GM21717 (cell line): ENCODE measurements around the gene CSNK1A1.

ENCODE experiments used
- ATAC-seq: cut with Tn5 transposase; IDR thresholded peaks from one replicate; pipeline ENCODE4 v1.9.1; 2021; ENCODE audit warnings: mild to moderate bottlenecking, moderate library complexity; ENCODE audit not compliant: unreplicated experiment

Gene CSNK1A1

DNA sequence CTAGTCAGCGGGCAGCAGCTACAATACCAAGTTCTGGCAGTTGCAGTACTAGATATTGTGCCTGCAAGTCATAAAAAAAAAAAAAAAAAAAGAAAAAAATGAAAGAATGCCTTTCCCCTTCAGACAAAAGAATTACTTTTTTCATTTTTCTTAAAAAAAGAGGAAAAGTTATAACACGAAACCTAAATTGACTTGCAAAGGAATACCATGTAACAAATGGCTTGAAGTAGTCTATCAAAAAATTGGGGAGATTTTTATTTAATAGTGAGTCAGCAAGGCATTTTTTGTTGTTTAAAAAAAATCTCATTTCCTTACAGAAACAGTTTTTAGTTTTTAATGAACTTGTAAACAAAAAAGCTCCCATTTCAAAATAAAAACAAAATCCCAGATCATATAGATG is 55.6 kb downstream of the CSNK1A1 start:
- no peak for ATAC-seq

DNA sequence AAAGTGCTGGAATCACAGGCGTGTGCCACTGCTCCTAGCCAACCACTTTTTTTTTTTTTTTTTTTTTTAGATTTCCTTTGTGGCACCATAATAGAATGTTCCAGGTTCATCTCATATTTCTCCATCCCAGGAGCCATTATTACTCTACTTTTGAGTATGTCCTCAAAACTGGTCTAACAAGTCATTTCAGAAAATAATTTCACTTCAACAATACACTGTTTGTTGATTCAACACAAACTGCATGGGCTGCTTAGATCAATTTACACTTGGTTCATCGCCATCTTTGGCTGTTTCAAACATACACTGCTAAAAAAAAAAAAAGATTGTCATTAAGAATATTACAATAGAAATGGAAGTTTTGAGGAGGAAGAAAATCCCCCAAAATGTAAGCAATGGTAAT is 57.9 kb downstream of the CSNK1A1 start:
- ATAC-seq = no peak

DNA sequence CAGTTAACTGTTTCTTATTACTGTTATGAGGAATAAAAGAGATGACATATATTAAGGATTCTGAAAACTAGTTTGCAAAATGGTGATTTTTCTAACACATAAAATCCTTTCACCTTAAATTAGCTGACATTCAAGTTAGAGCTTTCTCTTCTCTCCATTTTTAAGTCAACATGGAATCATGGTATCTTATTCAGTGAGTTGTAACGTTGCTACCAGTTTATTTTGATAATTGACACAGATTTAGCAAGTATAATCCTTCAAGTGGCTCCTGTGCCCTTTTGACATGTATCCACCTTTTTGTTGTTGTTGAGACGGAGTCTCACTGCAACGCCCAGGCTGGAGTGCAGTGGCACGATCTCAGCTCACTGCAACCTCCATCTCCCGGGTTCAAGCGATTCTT is 58.5 kb downstream of the CSNK1A1 start:
- ATAC-seq = no peak

DNA sequence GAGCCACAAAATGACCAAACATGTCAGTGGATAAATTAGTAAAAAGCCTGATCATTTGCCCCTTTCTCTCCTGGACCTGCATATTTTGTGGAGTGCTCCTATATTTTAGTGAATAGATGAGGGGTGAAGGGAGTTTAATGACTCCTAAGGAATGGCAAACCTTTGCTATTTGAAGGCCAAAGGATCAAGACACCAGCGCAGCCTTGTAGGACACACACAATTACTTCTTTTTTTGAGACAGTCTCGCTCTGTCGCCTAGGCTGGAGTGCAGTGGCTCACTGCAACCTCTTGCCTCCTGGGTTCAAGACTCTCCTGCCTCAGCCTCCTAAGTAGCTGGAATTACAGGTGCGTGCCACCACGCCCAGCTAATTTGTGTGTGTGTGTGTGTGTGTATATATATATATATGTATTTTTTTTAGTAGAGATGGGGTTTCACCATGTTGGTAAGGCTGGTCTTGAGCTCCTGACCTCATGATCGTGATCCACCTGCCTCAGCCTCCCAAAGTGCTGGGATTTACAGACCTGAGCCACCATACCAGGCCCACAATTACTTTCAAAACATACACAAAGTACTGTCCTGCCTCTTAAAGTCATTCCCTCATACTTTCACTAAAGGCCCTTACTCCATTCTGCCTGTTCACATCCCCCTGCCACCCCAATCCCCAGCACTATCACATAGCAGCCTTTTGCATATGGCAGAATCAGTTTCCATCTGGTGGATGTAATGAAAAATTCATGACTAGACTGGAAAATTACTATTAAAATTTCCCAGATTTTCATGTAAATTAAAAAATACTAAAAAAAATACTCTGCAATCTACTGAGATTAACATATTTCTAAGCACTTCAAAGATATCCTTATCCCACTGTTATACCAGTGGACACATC is 60.4 kb downstream of the CSNK1A1 start:
- no peak for ATAC-seq

DNA sequence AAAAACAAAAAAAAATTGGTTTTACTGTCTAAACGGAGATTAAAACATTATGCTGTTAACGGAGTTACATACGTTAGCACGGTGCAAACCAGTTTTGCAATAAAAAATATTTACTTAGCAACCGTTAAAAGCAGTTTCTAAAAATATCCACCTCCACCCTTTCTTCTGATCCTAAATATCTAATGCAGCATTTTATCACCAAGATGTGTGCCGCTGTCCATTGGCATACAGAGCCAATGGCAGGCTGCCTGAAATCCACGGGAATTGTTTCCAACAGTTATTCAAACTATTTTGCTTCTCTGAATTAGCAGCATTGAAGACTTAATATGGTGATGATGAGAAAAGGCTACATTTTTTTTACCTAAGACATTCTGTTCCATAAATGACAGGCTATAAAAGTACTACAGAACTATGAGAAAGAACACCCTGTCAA is 61.6 kb downstream of the CSNK1A1 start:
- ATAC-seq = no peak

DNA sequence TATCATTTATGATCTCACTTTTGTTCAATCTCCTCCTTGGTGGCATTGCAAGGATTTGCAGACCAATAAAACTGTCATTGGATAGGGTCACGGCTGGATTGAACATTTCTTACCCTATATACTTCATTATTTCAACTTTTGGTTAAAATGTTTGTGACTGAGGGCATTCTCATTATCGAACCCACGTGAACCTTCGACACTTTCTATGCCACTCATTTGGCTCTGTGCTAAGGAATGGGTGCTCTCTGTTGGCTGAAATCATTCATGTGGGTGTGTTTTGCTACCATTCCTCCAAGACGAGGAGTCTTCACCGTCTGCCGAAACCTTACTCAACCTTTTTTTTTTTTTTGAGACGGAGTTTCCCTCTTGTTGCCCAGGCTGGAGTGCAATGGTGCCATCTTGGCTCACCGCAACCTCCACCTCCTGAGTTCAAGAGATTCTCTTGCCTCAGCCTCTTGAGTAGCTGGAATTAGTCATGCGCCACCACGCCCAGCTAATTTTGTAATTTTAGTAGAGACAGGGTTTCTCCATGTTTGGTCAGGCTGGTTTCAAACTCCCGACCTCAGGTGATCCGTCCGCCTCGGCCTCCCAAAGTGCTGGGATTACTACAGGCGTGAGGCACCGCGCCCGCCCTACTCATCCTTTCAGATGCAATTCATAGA is 62.5 kb downstream of the CSNK1A1 start:
- ATAC-seq = no peak

DNA sequence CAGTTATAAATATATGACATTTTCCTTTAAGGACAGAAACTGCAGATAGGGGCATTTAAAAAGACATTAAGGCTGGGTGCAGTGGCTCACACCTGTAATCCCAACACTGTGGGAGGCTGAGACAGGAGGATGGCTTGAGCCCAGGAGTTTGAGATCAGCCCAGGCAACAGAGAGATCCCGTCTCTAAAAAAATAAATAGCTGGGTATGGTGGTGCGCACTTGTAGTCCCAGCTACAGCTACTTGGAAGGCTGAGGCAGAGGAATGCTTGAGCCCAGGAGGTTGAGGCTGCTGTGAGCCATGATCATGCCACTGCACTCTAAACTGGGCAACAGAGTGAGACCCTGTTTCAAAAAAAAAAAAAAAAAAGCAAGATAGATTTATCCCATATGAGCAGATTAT is 63.6 kb downstream of the CSNK1A1 start:
- ATAC-seq = no peak

DNA sequence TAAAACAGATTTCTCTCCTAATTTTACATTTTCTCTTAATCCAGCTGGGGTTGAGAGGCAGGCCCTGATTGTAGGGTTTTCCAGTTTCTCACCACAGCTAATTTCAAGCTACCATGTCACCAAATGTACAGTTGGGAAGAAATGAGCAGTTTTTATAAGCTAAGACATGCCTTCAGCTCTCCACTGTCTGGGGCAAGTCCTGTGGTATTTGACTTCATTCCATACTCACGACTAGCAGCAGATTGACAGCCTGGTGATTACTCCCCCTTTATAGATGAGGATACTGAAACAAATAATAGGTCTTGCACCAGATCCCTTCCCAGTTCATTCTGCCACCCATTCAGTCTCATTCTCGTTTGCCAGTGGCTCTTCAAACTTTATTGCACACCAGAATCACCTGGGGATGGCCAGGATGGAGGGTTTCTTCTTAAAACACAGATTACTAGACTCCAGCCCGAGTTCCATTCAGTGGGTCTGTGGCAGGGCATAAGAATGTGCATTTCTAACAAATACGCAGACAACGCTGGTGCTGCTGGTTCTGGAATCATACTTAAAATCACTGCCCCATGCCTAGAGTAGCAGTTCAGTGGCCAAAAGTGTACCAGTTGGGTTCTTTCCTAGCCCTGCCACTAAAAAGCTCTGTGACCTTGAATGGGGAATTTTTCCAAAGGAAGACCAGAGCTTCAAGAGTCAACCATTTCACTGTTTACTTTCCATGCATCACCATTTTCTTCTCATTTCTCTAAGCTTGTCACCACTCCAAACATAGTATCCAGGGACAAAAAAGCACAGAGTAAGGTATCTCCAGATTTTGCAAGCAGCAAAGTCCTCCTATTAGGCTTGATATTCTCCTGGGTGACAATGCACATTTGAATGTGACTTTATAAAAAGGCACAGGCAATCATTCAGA is 64.3 kb downstream of the CSNK1A1 start:
- no peak for ATAC-seq

DNA sequence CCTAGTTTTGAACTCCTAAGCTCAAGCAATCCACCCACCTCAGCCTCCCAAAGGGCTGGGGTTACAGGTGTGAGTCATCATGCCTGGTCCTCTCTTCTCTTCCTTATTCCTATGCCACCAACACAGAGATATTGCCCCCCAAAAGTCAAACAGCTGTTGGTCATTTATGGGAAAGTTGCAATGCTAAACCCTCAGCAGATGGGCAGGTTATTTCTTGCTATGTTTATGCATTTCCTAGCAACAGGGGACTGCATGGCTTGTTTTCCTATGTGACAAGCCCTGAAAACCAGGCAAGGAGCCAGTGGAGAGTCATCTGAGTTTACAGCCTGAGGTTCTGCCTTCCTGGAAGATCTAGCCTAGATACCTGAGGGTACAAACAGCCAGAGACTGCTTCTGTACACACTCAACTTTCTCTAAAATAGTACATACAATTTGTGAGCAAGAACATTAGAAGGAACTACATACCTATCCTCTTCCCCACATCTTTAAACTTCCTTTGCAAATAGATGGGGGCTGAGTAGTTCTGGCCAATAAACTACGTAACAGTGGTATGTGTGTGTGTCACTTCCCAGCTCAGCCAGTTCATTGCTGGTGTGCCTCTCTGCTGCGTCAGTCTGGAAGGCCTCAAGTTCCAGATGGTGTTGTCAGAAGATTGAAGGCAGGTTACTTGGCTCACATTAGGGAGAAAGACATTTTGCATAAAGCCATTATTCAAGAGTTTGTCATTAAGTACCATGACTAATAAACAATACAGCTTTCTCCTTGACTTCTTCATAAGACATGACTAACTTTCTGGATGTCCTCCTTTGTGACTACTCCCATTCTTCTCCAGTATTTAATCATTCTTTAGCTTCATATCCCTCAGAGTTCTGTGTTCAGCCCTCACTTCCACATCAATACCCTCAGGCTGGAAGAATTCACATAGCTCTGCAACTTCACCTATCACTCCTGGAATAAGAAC is 65.3 kb downstream of the CSNK1A1 start:
- ATAC-seq = no peak

DNA sequence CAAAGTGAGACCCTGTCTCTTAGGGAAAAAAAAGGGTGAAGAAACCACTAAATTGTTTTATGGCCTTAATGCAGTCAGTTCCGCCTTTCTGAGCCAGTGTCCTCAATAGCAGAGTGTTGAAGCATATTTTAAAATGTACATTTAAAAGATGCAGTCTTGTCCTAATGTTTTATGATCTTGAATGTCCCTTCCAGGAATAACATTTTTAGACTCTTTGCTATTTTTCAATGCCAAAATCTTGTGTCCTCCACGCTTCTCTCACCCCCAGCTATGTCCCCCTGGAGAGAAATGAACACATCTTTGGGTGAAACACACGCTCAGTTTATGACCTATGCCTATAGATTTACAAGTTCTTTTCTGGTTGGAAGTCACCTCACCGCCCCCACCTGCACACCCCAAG is 69.8 kb downstream of the CSNK1A1 start:
- ATAC-seq = no peak

DNA sequence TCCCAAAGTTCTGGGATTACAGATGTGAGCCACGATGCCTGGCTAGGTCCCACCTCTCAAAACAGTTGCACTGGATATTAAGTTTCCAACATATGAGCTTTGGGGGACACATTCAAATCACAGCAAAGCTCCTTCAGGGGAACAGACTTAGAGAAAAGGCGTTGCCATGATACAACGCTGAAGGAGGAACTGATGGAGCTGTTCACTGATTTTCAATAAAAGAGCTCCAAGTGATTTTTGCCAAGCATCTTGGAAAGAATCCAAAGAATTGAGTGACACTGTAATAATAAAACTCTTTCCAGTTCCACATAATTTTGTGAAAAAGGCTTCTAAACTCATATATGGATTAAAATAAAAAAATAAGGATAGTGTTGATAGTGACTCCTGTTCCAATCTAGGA is 72.5 kb downstream of the CSNK1A1 start:
- no peak for ATAC-seq

DNA sequence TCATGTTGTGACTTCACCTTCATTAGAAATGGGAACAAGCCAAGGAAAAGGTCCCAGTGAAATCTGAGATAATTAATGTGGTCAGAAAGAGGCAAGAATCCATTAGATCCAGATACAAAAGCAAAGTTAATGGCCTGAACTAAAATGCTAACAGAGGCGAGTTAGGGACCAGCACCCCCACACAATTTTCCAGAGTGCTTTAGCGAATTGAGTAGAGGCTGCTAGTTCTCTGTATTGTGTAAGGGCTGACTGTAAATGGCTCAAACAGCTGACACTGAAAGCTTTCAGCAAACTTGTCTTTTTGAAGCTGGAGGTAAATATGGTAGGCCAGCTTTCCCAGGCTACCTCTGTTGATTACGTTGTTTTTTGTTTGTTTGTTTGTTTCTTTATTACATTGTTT is 75.5 kb downstream of the CSNK1A1 start:
- ATAC-seq = no peak

DNA sequence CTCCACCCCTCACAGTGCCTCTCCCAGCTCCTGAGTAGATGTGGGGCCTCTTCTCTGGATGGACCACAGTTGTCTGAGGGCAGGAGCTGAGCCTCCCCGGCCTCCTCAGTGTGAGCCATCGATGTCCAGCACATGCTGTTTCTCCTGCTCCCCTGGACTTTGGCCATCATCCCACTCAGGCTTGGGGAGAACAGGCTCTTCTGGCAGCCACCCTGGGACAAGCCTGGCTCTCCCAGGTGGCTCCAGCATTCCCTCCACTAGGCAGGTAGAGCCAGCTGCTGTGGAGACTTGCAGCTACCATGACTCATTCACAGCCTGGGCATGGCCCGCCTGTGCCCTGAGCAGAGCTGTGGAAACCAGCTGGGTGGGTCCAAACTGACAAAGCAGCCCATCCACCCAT is 77.0 kb downstream of the CSNK1A1 start:
- ATAC-seq = no peak

DNA sequence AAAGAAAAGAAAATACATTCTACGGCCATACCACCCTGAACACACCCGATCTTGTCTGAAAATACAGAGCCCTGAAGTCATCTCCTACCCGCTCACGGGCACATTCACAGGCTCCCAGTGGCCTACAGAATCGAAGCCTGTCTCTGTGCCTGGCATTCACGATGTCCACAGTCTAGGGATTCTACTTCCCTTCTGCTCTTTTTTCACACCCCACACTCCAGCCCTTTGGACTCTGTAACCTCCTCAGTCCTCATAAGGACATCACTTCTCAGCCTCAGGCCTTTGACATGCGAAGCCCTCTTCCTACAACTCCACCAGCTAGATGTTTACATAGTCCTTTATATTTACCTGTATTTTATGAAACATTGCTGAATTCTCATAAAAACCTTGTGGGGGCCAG is 77.8 kb downstream of the CSNK1A1 start:
- ATAC-seq = no peak

DNA sequence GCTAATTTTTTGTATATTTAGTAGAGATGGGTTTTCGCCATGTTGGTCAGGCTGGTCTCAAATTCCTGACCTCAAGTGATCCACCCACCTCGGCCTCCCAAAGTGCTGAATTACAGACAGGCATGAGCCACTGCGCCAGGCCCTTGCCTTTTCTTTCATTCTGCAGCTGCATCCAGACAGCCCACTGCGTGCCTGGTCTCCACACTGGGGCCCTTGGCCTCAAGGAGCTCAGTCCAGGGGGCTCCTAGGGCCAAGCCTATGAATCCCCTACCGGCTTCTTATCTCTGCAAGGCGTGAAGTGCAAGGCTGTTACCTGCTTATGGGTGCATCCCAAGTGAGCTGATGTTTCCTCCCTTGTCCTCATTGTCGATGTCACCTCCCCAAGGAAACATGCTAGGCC is 78.8 kb downstream of the CSNK1A1 start:
- ATAC-seq = no peak

DNA sequence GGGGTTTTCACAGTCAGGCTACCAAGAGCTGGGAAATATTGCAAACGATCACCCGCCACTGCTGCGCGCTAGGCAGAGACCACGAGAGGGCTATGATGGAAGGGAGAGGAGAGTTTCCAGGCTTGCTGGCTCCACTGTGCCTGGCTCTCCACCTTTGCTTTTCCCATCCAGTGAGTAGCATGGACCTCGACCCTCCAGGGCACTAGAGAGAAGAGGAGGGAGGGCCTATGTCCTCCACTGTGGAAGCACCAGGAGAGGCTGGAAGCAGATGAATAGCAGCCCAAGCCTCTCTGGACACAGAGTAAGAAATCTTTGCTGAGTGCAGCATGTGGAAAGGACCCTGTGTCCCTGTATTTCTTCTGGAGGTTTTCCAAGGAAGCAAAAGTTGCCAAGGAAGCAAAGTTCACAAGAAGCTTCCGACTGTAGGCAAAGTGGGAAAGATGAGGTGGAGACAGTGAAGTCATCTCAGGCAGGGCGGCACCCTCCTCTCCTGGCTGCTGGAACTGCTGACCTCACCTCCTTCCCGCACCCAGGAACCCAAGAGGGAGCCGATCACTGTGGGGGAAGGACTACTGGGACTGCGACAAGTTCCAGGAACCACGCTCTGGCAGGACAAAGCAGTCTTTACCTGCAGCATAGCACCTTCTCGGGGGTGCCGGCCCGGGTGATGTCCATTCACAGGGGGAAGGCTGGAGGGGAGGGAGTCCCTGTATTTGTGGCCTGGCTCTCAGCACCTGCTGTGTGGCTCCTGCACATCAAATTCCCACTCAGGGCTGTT is 79.6 kb downstream of the CSNK1A1 start:
- ATAC-seq = no peak

DNA sequence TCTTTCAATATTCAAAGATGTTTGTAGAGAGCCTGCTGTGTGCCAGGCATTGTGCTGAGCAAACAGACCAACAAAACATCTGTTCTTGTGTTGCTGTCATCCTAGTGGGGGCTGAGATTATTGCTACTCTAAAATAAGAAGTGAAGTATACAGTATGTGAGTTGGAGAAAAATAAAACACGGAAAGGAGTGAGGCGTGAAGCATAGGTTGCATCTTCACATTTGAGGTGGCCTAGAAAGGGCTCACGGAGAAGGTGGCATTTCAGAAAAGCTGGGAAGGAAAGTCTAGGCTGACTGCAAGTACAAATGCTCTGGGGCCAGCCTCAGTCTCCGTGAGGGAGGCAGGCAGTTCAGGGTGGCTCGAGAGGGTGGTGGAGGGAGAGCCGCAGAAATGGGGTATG is 80.3 kb downstream of the CSNK1A1 start:
- no peak for ATAC-seq

DNA sequence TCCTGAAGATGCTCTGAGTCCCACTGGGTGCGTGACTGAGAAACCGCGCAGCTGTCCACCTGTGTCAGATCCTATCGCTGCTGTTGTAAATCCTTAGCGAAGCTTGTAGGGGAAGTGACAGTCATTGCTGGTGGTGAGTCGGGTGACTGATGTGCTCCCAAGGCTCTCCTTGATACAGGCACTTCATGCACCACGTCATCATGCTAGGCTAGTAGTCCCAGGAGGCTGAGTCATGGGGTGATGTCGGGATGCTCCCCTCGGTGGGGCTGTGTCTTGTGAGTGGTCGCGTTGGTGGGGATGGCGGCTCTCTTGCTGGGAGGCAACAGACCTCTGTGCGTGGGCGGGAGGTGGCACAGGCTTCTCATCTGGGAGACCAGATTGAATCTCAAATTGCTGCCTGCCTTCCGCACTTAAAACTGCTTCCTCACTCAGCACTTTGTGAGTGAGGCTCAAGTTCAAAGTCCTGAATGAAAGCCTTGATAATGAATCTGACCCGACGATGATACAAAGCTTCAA is 84.7 kb downstream of the CSNK1A1 start:
- no peak for ATAC-seq

DNA sequence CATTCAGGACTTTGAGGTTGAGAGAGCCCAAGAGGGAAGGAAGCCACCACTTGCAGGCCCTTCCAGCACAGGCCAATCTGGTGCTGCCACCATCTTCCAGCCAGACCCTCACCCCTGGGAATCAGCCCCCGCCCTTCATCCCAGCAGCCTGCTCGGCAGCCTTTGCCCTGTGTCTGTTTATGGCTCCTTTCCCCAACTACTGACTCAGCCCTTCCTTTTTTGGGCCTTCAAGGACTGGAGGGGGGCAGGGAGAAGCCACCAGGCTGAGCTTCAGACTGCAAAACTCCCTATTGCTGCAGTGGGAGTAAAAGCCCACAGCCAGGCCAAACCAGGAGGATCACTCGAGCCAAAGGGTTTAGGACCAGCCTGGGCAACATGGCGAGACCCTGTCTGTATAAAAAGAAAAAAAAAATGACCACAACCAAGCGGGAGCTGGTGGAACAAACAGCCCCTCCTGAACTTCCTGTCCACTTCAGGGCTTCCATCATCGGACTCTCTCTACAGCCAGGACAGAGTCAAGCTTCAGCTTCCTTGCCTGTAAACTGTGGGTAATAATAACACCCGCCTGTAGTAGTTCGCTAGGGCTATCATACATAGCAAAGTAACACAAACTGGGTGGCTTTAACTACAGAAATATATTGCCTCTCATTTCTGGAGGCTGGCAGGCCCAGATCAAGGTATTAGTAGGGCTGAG is 86.3 kb downstream of the CSNK1A1 start:
- no peak for ATAC-seq
